ENCODE data around the gene EDARADD.

GRCh38 chr1:236351875-236352573, 42.1 kb upstream of the EDARADD start:
- no peak for TF ChIP-seq SRF (IDR thresholded peaks at IDR 0.05; ENCODE audit: low read depth)
- TF ChIP-seq EZH2 (IDR thresholded peaks at IDR 0.05), result no peak
- no peak for TF ChIP-seq CTCF (IDR thresholded peaks at IDR 0.05 in 2 of 3, conservative IDR thresholded peaks at IDR 0.05 in 1 of 3; ENCODE audit: borderline replicate concordance in 1 of 3, insufficient read depth in 1 of 3, low read depth in 2 of 3, low read length in 2 of 3)
- TF ChIP-seq MAX (IDR thresholded peaks at IDR 0.05), result no peak
- TF ChIP-seq POLR2A (IDR thresholded peaks at IDR 0.05; ENCODE audit: borderline replicate concordance, extremely low read depth, insufficient read depth, insufficient read length), result no peak
- TF ChIP-seq RAD21 (IDR thresholded peaks at IDR 0.05; ENCODE audit: low read depth), result no peak
- no peak for TF ChIP-seq SIN3A (IDR thresholded peaks at IDR 0.05; ENCODE audit: low read depth)
- no peak for TF ChIP-seq ZBTB33 (IDR thresholded peaks at IDR 0.05; ENCODE audit: extremely low read depth, insufficient replicate concordance, low read length)

Data from HCT116 (cell line).